Hepatocyte (in vitro differentiated cells): ENCODE results near the gene AUH.

ENCODE experiments used
- CTCF ChIP-seq: fragments of 200-600 bp; sonication (generic); IDR thresholded peaks from 2 replicates; pipeline ENCODE4 v1.5.1; 2016; ENCODE audit warnings: antibody characterized with exemption, mild to moderate bottlenecking; ENCODE audit not compliant: poor library complexity
- EZH2 ChIP-seq: fragments of 200-600 bp; sonication (generic); IDR thresholded peaks from 2 replicates; pipeline ENCODE4 v1.6.1; 2016; ENCODE audit warnings: antibody characterized with exemption, mild to moderate bottlenecking, borderline replicate concordance
- EZH2phosphoT487 ChIP-seq: fragments of 200-600 bp; sonication (generic); IDR thresholded peaks from one replicate; pipeline ENCODE4 v1.6.1; 2018; ENCODE audit warnings: antibody characterized with exemption, mild to moderate bottlenecking, low read depth, moderate library complexity; ENCODE audit not compliant: unreplicated experiment, severe bottlenecking

- no peak for TF ChIP-seq CTCF
- no peak for TF ChIP-seq EZH2phosphoT487
- no peak for TF ChIP-seq EZH2
Observed at GRCh38 chr9:91347377-91347776, 14.3 kb downstream of the AUH start.
